ENCODE results near the gene GSC2. TPM values are rescaled to one million over a fixed set of nuclear protein-coding genes. Genes with fewer than 3 reads are reported as not detected.

GSC2 gene
- total and polyA plus RNA-seq, 2 of the 8 experiments (the other 6 are each of a cell fraction or from before 2014, with no cell fraction given): 0.17 to 0.48 TPM

DNA sequence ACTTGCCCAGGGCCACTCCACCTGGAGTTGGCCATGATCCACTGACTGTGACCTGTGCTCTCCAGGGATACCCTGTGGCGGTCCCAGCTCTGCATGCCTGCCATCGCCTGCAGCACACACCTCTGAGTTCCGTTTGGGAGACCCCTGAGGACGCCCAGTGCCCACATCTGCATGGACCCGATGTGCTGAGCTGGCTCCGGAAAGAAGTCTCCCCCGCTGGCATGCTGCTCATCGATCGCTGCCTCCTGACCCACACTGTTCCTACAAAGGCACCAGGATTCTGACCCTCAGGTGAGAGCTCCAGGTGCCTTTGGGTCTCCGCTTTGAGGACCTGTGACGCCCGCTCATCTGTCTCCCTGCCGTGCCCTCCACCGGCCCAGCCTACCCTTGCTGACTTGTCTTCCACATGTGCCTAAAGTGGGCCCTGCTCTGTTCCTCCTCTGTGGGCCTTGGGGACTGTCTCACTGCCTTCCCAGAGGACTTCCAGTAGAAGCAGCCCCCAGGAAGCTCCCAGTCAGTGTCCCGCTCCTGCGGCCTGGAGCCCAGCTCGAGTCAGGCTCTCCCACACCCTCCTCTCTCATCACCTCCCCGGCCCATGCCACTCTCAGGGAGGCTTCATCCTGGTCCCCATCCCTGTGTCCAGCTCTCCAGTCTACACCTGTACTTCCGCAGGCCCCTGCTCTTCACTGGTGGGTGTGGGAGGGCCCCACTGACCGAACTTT, 34.3 kb upstream of the GSC2 start:
- no peak overlapping the region for H3K27ac ChIP-seq (ENCODE audit: low read depth, low read length)
- FAIRE-seq (no peak), DNase-seq (ENCODE audit: low read depth in 1 of 2, low spot score in 2 of 2) (no peak)
- H3K79me2 ChIP-seq (ENCODE audit: control insufficient read depth in 1 of 2, insufficient read depth in 2 of 2, low read length in 2 of 2): no peaks in the 10 kb centered on the region
- H2AFZ ChIP-seq (ENCODE audit: low read length): no peak overlapping the region
- no peaks in the 10 kb centered on the region for H3K23me2 ChIP-seq (ENCODE audit: low read depth, low read length)
- no peak overlapping the region for H2AK5ac ChIP-seq (ENCODE audit: low read depth, low read length)
- no peak overlapping the region for H4K8ac ChIP-seq (ENCODE audit: extremely low read depth, insufficient read depth, low read length)
- H3K4ac ChIP-seq (replicated peaks; ENCODE audit: insufficient read length, low read depth, low read length): no peak overlapping the region
- peaks cover 0 to 7% of the 10 kb centered on the region in 2 experiments for H4K20me1 ChIP-seq (replicated peaks in 1 of 2; ENCODE audit: control insufficient read depth in 1 of 2, insufficient read depth in 2 of 2, low read length in 2 of 2)
- H2BK15ac ChIP-seq (ENCODE audit: low read length): no peak overlapping the region
- H3K36me3 ChIP-seq (ENCODE audit: control insufficient read depth in 2 of 4, insufficient read depth in 4 of 4, low read length in 3 of 4): no peaks in the 10 kb centered on the region; a peak in 2 of 8 replicates
- 89% methylated on average over 16 of the region's 20 CpGs; no CpG with 5 or more reads in 1 of the 2 experiments for WGBS, 2 experiments (ENCODE audit: extremely low coverage in 1 of 2, insufficient coverage in 1 of 2, insufficient read length in 1 of 2, insufficient replicate concordance in 2 of 2, low coverage in 1 of 2, low lambda C conversion rate in 2 of 2, missing lambda C conversion rate in 1 of 2)
- ChIA-PET CTCF (ENCODE audit: partially characterized antibody) (interaction anchor here (0.6 to 1.5 kb wide), 7 partner anchors 11 to 716 kb away, joined by 3 to 5 read pairs (median 3); partner anchors contain the start of gene DGCR2), POLR2A (ENCODE audit: partially characterized antibody) (interaction anchor here (0.6 to 3.5 kb wide), 4 partner anchors 9 to 85 kb away, joined by 3 to 15 read pairs (median 3); no protein-coding TSS in a partner anchor)
- no peak overlapping the region for H3K18ac ChIP-seq (ENCODE audit: extremely low read depth, low read length)
- H3K4me1 ChIP-seq (replicated peaks in 1 of 4; ENCODE audit: control insufficient read depth in 3 of 4, insufficient read depth in 4 of 4, low read length in 3 of 4): peaks cover 0 to 4% (median 2%) of the 10 kb centered on the region in 4 experiments; a peak in 3 of 7 replicates
- no peak overlapping the region for H3K56ac ChIP-seq (replicated peaks; ENCODE audit: insufficient read length, low read depth, low read length)
- no peaks in the 10 kb centered on the region for H3K79me1 ChIP-seq (ENCODE audit: low read depth, low read length)
- no peak overlapping the region for H3K4me3 ChIP-seq (ENCODE audit: extremely low read depth in 1 of 4, insufficient read depth in 2 of 4, low read depth in 3 of 4, low read length in 4 of 4)
- H3K23ac ChIP-seq (ENCODE audit: insufficient read length): no peak overlapping the region
- H2BK5ac ChIP-seq (ENCODE audit: low read depth, low read length): no peak overlapping the region; the same call in 1 of the 2 replicates
- H3K4me2 ChIP-seq (ENCODE audit: insufficient read depth in 1 of 2, low read depth in 2 of 2, low read length in 2 of 2): no peak overlapping the region
- no peak overlapping the region for H3K14ac ChIP-seq (ENCODE audit: insufficient read length)
- H3K9me3 ChIP-seq (ENCODE audit: insufficient read depth in 2 of 2, low read depth in 1 of 2, low read length in 1 of 2): no peaks in the 10 kb centered on the region
- H3K27me3 ChIP-seq (replicated peaks in 1 of 4; ENCODE audit: control insufficient read depth in 3 of 4, extremely low read depth in 1 of 4, insufficient read depth in 3 of 4, low read length in 3 of 4): no peaks in the 10 kb centered on the region
- H2BK20ac ChIP-seq (ENCODE audit: low read length): no peak overlapping the region
- no peak overlapping the region for H4K5ac ChIP-seq (ENCODE audit: insufficient read length, low read depth, low read length)
- H2BK120ac ChIP-seq (replicated peaks; ENCODE audit: low read depth, low read length): no peak overlapping the region
- H2BK12ac ChIP-seq (ENCODE audit: low read depth, low read length): no peak overlapping the region
- no peak overlapping the region for H3K9ac ChIP-seq (replicated peaks in 1 of 4; ENCODE audit: extremely low read depth in 1 of 4, low read depth in 3 of 4, low read length in 3 of 4)
- no peak overlapping the region for H4K91ac ChIP-seq (replicated peaks; ENCODE audit: insufficient read length, low read length)
- TF ChIP-seq CHD2 (IDR thresholded peaks at IDR 0.05; ENCODE audit: low read length): no peak
- no peak for TF ChIP-seq SIX5 (IDR thresholded peaks at IDR 0.05; ENCODE audit: low read depth, low read length)
- TF ChIP-seq POU5F1 (IDR thresholded peaks at IDR 0.05; ENCODE audit: low read depth, low read length): no peak
- TF ChIP-seq POLR2AphosphoS5 (IDR thresholded peaks at IDR 0.05; ENCODE audit: low read depth, low read length): no peak
- TF ChIP-seq TBP (IDR thresholded peaks at IDR 0.05; ENCODE audit: low read depth, low read length): no peak
- TF ChIP-seq EGR1 (IDR thresholded peaks at IDR 0.05; ENCODE audit: borderline replicate concordance, low read depth, low read length): no peak
- no peak for TF ChIP-seq PHF8 (conservative IDR thresholded peaks at IDR 0.05; ENCODE audit: low read depth, low read length)
- no peak for TF ChIP-seq POLR2A (IDR thresholded peaks at IDR 0.05; ENCODE audit: control extremely low read depth in 1 of 2, low read depth in 2 of 2, low read length in 2 of 2)
- no peak for TF ChIP-seq CEBPB (IDR thresholded peaks at IDR 0.05; ENCODE audit: low read depth, low read length)
- no peak for TF ChIP-seq RFX5 (IDR thresholded peaks at IDR 0.05; ENCODE audit: borderline replicate concordance, low read depth, low read length)
- no peak for TF ChIP-seq SRF (IDR thresholded peaks at IDR 0.05; ENCODE audit: low read depth, low read length)
- TF ChIP-seq TEAD4 (IDR thresholded peaks at IDR 0.05; ENCODE audit: low read depth, low read length): no peak
- no peak for TF ChIP-seq GABPA (IDR thresholded peaks at IDR 0.05; ENCODE audit: borderline replicate concordance, insufficient read depth, low read length)
- no peak for TF ChIP-seq ASH2L (IDR thresholded peaks at IDR 0.05; ENCODE audit: low read length)
- TF ChIP-seq SIRT6 (IDR thresholded peaks at IDR 0.05; ENCODE audit: low read length): no peak

Data from H1 (cell line).